DND-41 (cell line): Measurements from ENCODE around the gene AMPD2.
"Not testable (repeated sequence)": the region's sequence is repeated elsewhere in the genome, so short reads cannot be mapped to it uniquely, and the experiment has no call there.

ENCODE experiments used
- CTCF ChIP-seq: IDR thresholded peaks from 2 replicates; pipeline ENCODE4 v1.5.1; 2012; ENCODE audit warnings: borderline replicate concordance, low read length, moderate library complexity, mild to moderate bottlenecking; ENCODE audit not compliant: poor library complexity, severe bottlenecking; ENCODE audit errors: extremely low read depth
- EZH2 ChIP-seq: IDR thresholded peaks from 3 replicates; pipeline ENCODE4 v1.6.1; 2012; ENCODE audit warnings: borderline replicate concordance, low read depth, mild to moderate bottlenecking, moderate library complexity, low read length, inconsistent platforms; ENCODE audit not compliant: severe bottlenecking

- TF ChIP-seq CTCF, EZH2: not testable (repeated sequence)
These were observed 50.3 kb downstream of the AMPD2 start for GRCh38 chr1:109669949-109670302.
